ENCODE results near the gene SPOCK1. TPM values are rescaled to one million over a fixed set of nuclear protein-coding genes. Genes with fewer than 3 reads are reported as not detected.

The SPOCK1 gene
- total RNA-seq, 1 experiment from 2014 or later = 4.0 TPM

- TF ChIP-seq CTCF (conservative IDR thresholded peaks at IDR 0.05; ENCODE audit: low read depth, low read length) (no peak), EZH2 (IDR thresholded peaks at IDR 0.05; ENCODE audit: borderline replicate concordance, low read depth, low read length, poor library complexity, severe bottlenecking) (no peak)
- no peaks in the 10 kb centered on the region for H3K36me3 ChIP-seq (ENCODE audit: insufficient read depth, low read length, poor library complexity, severe bottlenecking)
- H3K4me1 ChIP-seq (ENCODE audit: insufficient read depth, low read length, poor library complexity, severe bottlenecking) = no peaks in the 10 kb centered on the region
- H3K27me3 ChIP-seq (replicated peaks; ENCODE audit: insufficient read depth, low read depth, low read length, poor library complexity) = no peaks in the 10 kb centered on the region
- no peak overlapping the region for H3K4me3 ChIP-seq (ENCODE audit: low read depth, low read length, poor library complexity, severe bottlenecking)
- CTCF ChIA-PET = interaction anchor here (0.7 kb wide), 1 partner anchor 36 kb away, joined by 4 read pairs; no protein-coding TSS in a partner anchor
- intact Hi-C loops (cut with micrococcal nuclease; ENCODE audit: unreplicated experiment) = no loop called here
- no peak overlapping the region for H3K27ac ChIP-seq (ENCODE audit: low read depth, low read length, poor library complexity, severe bottlenecking)
- no peaks in the 10 kb centered on the region for H3K9me3 ChIP-seq (ENCODE audit: low read depth, low read length, poor library complexity, severe bottlenecking)
- no TSS peak for BruUV-seq (replicated peaks)
- DNase-seq (ENCODE audit: low spot score) = no peak
- POLR2A ChIA-PET (ENCODE audit: low non-redundant PET) = no interaction called here
Measured at GRCh38 chr5:137401946-137402345, 97.2 kb downstream of the SPOCK1 start.

GRCh38 chr5:137400571-137400970, 98.6 kb downstream of the SPOCK1 start:
- DNase-seq (ENCODE audit: low spot score) = no peak
- intact Hi-C loops (cut with micrococcal nuclease; ENCODE audit: unreplicated experiment) = no loop called here
- H3K9me3 ChIP-seq (ENCODE audit: low read depth, low read length, poor library complexity, severe bottlenecking) = no peaks in the 10 kb centered on the region
- no peaks in the 10 kb centered on the region for H3K4me1 ChIP-seq (ENCODE audit: insufficient read depth, low read length, poor library complexity, severe bottlenecking)
- ChIA-PET CTCF (no interaction called here), POLR2A (ENCODE audit: low non-redundant PET) (no interaction called here)
- no peaks in the 10 kb centered on the region for H3K36me3 ChIP-seq (ENCODE audit: insufficient read depth, low read length, poor library complexity, severe bottlenecking)
- H3K27me3 ChIP-seq (replicated peaks; ENCODE audit: insufficient read depth, low read depth, low read length, poor library complexity) = peaks cover 4% of the 10 kb centered on the region
- BruUV-seq (replicated peaks) = no TSS peak
- TF ChIP-seq CTCF (conservative IDR thresholded peaks at IDR 0.05; ENCODE audit: low read depth, low read length) = no peak
- TF ChIP-seq EZH2 (IDR thresholded peaks at IDR 0.05; ENCODE audit: borderline replicate concordance, low read depth, low read length, poor library complexity, severe bottlenecking) = no peak
- no peak overlapping the region for H3K27ac ChIP-seq (ENCODE audit: low read depth, low read length, poor library complexity, severe bottlenecking)
- H3K4me3 ChIP-seq (ENCODE audit: low read depth, low read length, poor library complexity, severe bottlenecking) = no peak overlapping the region

- intact Hi-C loops (cut with micrococcal nuclease; ENCODE audit: unreplicated experiment) = no loop called here
- no TSS peak for BruUV-seq (replicated peaks)
- Histone ChIP-seq H3K4me3 (ENCODE audit: low read depth, low read length, poor library complexity, severe bottlenecking) (no peak overlapping the region), H3K27me3 (replicated peaks; ENCODE audit: insufficient read depth, low read depth, low read length, poor library complexity) (peaks cover 4% of the 10 kb centered on the region), H3K4me1 (ENCODE audit: insufficient read depth, low read length, poor library complexity, severe bottlenecking) (no peaks in the 10 kb centered on the region), H3K9me3 (ENCODE audit: low read depth, low read length, poor library complexity, severe bottlenecking) (no peaks in the 10 kb centered on the region), H3K27ac (ENCODE audit: low read depth, low read length, poor library complexity, severe bottlenecking) (no peak overlapping the region), H3K36me3 (ENCODE audit: insufficient read depth, low read length, poor library complexity, severe bottlenecking) (no peaks in the 10 kb centered on the region)
- ChIA-PET CTCF (no interaction called here), POLR2A (ENCODE audit: low non-redundant PET) (no interaction called here)
- DNase-seq (ENCODE audit: low spot score) = no peak
- TF ChIP-seq EZH2 (IDR thresholded peaks at IDR 0.05; ENCODE audit: borderline replicate concordance, low read depth, low read length, poor library complexity, severe bottlenecking) = no peak
- TF ChIP-seq CTCF (conservative IDR thresholded peaks at IDR 0.05; ENCODE audit: low read depth, low read length) = no peak
Measured at GRCh38 chr5:137399911-137400310, 99.2 kb downstream of the SPOCK1 start.

Data from A673 (cell line).